Hepatic stellate cell (primary cell): ENCODE measurements around the gene BACE1.
"Not testable (repeated sequence)": the region's sequence is repeated elsewhere in the genome, so short reads cannot be mapped to it uniquely, and the experiment has no call there.

ENCODE experiments used
- DNase-seq: peaks from one replicate; pipeline ENCODE4 v3.0.0; 2011; ENCODE audit warnings: low spot score

BACE1 gene

DNA sequence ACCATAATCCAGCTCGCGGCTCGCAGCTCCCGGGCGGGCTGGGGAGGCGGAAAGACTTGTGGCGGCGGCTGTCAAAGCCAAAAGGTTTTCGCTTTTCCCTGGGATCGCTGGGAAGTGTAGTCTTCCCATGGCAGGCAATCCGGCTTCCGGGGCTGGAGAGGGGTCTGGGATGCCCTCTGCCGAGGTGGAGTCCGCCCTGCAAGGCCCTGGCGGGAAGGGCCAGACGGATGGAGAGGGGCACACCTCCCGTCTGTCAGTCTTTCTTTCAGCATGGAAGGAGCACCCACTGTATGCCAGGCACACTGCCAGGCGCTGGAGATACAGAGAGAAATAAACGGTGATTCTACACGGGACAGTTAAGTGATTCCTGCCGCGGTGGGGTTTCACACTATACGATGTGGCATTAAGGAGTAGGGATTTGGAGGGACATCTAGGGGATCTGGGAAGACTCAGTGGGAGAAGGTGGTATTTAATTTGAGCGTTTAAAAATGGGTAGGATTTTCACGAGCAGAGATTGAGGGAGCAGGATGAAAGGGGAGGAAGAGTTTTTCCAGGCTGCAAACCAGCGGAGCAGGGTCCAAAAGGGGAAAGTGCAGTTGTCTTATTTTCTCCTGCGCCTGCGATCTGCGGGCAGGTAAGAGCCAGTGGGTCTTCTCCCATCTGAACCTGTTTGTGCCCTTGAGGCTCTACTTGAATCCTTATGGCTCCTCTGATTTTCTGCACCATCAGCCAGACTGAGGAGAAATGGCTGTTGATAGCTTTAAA, at the start of gene BACE1:
BACE1 (minus strand) TSS at position 60 of the 765 bp plus-strand sequence. CDS start 461 bp downstream, outside the sequence.
- DNase-seq, result peak; percentile 91

DNA sequence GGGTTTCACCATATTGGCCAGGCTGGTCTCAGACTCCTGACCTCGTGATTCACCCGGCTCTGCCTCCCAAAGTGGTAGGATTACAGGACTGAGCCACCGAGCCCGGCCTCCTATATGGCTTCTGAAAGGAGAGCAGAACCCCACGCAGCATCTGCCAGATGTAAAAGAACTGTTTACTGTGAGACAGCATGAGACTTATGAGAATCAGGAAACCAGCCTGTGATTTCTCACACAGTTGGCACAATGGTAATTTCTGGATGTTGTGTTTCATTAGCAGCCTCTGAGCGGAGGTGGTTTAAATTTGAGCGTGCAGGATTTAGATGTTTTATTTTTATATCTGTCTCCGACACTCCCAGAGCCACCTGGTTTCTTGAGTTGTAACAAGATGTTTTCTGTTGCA, 45.4 kb upstream of the BACE1 start:
- no peak for DNase-seq

DNA sequence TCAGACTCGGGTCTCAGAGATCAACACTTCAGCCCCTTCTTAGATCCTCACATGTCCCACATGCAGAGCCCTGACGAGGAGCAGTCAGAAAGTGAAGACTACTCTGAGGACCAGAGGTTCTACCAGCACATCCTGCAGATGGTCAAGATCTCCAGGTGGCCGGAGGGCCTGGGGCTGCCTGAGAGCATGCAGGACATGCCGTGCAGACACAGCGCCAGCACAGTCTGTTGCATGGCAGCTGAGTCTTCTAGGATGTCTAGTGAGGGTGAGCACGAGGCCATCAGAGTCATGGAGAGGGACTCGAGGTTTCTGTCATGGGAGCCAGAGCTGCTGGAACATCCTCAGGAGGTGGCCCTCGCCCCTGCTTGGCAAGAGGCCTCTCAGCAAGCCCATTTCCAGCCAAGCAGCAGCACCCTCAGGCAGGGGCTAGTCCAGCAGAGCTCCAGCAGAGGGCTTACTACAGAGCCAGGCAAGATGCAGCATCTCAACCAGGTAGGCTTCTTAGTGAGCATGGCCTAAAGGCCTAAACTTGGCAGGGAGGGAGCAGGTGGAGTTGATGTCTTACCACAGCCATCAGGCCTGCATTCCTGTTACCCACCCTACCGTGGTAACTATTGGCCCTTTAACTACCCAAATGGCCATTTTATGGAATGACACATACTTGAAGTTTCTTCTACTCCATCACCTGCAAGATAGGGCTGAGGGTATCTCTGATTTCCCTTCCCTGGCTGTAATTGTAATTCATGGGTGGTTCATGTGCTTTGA, 40.3 kb upstream of the BACE1 start:
- no peak for DNase-seq

DNA sequence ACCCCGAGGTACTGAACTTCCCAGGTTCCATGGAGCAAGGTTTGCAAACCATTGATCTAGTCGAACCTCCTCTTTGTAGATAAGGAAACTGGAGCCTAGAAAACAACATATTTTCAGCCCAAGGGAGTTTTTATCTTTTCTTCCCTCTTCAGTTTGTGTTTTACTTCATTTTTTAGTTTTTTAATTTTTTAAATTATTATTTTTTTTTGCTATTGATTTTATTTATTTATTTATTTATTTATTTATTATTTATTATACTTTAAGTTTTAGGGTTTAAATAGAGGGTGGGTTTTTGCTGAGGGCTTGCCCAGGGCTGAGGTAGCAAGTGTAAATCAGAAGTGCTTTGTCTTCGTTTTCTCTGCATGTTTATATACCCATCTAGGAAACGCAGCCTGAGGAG, 38.5 kb upstream of the BACE1 start:
- no peak for DNase-seq

DNA sequence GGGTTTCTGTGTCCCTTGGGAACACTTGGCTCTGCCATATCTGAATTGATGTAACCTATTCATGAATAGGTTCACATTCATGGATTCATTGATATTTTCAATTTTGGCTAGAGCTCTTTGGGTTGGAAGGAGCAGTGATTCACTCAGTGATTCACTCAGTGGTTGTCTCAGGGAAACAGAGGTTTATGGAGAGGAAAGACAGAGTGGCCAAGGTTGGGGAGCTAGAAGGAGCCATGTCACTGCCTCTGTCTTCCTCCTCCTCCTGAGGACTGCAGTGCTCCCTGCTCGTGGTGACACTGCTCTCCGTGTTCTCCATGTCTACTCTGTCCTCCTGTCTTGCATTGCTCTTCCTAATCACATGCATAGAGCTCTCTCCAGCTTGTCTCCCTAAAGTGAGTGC, 29.0 kb upstream of the BACE1 start:
- no peak for DNase-seq

DNA sequence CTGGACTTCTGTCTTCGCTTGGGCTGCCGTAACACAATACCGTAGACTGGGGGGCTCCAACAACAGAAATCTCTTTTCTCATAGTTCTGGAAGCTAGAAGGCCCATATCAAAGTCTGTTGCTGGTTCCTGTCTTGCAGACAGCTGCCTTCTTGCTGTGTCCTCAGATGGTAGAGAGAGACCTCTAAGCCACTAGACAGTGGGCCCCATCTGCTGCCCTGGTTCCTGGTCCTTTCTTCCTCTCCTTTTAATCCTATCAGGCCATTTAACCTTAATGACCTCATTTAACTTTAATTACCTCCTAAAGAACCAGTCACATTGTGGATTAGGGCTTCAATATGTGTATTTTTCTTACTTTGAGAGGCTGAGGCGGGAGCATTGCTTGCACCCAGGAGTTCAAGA, 21.0 kb upstream of the BACE1 start:
- DNase-seq, result no peak

DNA sequence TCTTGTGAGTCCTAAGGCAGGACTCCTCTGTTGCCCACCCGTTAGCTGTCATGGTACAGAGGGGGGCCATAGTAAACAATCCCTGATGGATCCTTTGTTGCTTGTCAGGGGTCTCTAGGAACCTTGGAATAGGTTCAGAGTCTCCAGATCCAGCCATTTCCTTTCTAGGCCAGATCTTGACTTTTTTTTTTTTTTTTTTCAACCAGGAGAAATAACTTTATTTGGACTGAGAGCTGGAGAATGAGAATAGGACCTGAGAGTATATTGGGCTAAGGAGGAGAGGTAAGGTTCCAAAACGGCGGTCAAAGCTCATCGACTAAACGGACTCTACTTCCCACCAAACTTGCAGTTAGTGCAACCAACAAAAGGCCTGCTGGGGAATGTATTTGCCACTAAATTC, 19.3 kb upstream of the BACE1 start:
- no peak for DNase-seq

DNA sequence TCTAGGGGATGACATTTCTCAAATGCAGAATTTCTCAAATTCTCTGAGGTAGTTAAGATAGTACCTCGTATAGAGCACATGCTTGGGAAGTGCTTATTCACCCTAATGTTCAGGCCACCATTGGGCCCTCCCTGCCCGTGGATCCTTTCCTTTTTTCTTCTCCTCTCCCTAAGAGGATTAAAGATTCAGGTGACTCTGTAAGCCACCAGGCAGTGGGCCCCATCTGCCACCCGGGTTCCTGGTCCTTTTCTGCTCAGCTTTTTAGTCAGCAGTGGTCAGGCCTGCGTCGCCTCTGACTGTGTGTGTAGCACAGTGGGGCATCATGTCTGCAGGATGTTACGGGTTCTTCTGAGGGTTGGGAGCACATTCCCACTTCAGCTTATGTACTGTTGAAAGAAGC, 18.8 kb upstream of the BACE1 start:
- no peak for DNase-seq

DNA sequence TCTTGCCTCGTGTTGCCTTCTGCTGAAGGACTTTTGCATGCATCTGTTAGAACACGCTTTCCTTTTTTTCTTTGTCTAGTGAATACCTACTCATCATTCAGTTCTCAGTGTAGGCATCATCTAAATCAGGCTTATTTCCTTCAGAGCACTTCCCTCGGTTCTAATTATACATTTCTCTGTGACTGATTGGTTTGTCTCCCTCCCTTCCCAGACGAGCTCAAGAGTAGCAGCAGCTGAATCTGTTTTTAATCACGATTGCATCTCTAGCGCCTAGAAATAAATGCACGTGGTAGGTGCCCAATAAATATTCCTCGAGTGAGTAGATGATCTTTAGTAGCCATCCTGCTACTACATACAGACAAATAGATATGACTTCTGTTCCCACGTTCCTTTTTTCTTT, 17.9 kb upstream of the BACE1 start:
- no peak for DNase-seq

DNA sequence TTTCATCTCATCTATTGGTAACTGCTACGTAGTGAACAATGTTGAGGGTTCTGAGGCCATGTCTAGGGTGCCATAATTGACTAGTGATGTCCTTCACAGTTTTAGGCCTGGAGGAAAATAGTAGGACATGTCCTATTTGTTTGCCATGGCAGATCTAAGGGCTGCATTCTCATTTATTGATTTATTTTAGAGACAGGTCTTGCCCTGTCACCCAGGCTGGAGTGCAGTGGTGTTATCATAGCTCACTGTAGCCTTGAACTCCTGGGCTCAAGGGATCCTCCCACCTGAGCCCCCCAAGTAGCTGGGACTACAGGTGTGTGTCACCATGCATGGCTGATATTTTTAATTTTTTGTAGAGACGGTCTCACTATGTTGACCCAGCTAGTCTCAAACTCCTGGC, 16.8 kb upstream of the BACE1 start:
- DNase-seq, result no peak

DNA sequence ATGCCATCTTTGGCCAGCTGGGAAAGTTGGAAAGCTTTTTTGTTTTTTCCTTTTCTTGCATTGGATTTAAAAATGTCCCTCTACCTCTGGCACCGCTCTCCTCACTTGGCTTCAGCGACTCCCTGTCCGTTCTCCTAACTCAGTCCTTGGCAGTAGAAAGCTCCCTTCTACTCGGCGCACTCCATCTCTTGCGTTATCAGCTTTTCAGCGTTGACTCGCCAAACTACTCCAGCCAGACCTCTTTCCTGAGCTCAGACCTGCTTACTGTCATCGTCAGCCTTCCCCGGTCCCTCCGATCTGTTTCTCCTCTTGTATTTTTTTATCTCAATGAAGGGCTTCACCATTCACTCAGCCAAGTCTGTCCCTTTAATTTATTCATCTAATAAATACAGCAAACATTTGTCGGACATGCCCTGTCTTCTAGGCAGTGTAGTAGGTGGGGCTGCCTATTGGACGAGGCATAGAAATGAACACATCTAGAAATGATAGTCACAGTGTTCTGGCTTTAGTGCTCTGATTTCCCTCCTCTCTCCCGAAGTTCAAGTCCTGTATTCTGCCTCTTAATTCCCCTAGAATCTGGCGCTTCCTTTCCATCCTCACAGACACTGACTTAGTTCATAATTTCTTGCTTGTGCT, 12.4 kb upstream of the BACE1 start:
- peak; percentile 32 for DNase-seq

DNA sequence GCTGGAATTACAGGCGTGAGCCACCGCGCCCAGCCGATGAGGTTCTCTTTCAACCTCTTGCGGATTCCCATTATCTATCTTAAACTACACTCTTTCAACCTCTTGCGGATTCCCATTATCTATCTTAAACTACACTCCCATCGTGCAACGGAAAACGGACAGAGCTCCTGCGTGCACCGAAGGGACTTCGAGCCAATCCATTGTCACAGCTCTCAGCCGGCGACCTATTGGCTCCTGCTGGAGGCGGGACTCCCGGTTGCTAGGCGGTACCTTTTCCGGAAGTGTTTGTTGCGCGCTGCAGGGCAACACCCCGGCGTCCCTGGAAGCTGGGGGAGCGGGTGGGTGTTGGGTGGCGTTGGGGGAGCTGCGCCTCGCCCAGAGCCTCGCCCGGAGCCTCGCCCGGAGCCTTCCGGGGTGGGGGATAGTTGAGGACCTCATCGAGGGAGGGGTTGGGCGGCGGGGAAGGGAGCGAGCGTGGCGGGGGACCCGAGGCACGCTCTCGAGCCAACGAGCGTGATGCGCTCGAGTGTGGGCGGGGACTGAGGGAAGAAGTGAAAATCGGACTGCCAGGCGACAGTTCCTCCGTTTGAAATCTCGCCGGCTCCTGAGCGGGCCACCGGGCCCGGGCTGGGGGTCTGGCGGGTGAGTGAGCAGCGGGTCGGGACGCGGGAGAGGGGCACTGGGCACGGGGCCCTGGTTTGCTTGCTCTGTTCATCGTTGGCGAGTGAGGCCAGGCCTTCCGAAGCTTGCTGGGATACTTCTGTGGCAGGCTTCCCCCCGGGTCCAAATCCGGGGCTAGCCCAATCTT, 11.7 kb upstream of the BACE1 start, which contains the start of gene CEP164:
CEP164 (plus strand) TSS at position 288 of the 808 bp plus-strand sequence. CDS start 10,733 bp downstream, outside the sequence.
- peak; percentile 98 for DNase-seq

DNA sequence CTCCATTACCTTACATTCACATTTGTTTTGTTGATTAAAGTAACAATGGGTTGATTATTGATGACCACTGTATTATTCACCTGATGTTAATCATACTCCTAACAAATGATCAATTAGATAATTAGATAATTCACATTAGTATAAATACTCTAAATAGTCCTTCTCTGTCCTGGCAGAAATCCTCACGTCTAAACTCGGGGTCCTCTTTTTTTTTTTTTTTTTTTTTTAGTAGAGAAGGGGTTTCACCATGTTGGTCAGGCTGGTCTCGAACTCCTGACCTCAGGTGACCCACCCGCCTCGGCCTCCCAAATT, 11.2 kb upstream of the BACE1 start:
- DNase-seq, result not testable (repeated sequence)

DNA sequence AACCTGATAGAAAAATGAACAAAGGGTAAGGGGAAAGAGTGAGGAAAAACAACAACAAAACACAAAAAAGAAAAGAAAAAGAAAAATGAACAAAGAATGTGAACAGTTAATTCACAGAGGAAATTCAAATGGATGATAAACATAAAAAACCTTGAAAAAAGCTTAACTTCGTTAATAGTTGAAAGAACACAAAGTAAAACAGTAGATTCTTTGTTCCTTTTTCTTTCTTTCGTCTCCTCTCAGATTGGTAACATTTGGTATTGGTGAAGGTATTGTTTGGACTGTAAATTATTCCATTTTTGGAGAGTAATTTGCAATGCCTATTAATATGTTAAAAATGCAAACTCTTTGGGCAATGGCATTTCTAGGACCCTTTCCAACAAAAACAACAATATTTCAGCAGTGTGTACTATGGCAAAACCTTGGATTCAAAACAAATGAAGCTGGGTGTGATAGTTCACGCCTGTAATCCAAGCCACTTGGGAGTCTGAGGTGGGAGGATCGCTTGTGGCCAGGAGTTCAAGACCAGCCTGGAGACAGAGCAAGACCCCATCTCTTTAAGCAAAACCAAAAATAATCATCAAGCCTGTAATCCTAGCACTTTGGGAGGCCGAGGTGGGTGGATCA, 3.3 kb upstream of the BACE1 start:
- no peak for DNase-seq

DNA sequence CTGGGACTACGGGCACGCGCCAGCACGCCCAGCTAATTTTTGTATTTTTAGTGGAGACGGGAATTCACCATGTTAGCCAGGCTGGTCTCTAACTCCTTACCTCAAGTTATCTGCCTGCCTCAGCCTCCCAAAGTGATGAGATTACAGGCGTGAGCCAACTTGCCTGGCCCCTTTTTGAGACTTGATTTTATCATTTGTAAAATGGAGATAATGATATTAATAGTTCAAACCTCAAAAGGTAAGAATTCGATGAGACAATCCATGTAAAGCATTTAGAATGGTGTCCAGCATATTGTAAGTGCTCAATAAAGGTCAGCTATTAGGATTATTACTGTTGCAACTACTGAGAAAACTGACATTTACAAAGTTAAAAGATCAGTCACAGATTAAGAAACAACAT, 2.7 kb upstream of the BACE1 start:
- DNase-seq, result no peak

DNA sequence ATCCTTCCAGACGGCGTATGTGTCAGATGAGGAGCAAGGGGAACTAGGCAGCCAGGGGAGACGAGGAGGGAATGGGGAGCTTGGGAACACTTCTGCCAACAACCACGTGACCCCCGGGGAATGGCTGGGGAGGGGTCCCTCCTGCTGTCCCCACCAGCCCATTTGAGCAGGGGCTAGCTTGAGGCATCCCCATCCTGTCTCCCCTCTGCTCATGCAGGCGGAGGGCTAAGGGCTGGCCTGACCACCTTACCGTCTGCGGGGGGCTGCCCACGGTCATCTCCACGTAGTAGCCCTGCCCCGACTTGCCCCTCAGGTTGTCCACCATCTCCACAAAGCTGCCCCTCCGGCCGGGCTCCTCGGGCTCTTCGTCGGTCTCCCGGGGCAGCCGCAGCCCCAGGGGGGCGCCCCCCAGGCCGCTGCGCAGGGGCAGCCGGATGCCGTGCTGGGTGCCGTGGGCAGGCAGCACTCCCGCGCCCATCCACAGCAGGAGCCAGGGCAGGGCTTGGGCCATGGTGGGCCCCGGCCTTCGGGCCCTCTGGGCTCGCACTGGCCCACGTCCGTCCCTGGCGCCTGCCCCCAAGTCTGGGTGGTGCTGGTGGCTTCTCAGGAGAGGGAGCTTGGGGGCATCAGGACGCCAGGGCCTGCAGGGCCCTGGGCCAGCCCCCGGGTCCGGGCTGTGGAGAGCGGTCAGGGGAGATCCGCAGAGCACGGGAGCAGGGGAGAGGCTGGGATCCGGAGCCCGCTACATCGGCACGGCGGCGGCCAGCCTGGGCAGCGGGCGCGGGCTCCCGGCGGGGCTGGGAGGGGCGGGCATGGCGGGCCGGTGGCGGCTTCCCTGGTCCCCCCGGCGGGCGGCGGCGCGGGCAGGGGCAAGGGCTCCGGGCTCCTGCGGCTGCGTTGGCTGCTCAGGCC, 515 bp downstream of the BACE1 start:
- DNase-seq, result peak; percentile 26

DNA sequence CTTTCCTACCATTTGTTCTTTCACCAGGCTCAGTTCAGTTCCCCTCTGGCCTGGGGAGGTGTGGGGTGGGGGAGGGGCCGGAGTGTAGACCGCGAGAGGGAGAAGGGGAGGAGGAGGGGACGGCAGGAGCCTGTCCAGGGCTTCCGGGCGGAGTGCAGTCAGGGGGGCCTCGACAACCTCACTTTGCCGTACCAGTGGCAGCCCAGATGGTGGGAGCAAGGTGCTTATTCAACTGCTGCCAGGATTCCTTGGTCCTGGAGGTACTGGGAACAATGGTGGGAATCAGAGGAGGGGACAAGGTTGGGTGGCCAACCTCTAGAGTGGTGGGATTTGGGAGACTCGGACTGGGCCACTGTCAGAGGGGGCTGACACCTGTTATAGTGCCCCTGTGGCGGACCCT, 1.2 kb downstream of the BACE1 start:
- no peak for DNase-seq

DNA sequence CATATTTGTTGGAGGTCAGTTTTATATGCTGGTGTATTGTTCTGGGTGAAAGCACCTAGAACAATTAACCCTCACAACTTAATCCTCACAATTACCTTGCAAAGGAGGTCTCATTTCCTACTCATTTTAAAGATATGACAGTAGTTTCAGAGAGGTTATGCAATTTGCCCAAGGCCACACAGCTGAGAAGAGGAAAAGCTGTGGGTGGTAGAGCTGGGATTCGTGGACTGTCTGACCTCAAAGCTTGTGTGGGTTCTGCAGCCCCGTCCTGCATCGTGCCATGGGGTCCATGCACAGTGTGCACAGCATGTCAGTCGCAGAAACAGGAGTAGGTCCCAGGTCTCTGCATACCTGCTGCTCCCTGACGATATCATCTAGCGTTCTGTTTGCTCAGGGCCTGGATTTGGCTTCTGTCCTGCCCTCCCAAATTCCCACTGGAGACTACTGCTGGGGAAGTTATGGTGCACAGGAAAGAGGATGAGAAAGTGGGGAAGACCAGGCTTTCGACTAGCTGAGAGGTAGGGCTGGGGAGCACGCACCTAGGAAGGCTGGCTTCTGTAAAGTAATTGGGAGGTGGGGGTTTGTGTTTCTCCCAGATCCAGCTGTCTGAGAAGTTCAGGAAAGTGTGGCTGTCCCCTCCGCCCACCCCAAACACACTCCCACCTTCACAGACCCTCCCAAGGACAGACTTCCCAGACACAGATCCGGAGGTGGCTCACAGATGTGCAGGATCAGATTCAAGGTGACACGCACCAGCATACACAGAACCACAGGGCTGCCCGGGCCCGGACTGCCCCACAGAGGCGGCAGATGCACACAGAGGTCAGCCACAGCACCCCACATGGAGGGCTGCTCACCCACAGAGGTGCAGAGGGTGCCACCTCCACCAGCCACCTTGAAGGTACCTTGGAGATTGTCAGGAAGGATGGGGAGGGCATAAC, 2.0 kb downstream of the BACE1 start:
- no peak for DNase-seq

DNA sequence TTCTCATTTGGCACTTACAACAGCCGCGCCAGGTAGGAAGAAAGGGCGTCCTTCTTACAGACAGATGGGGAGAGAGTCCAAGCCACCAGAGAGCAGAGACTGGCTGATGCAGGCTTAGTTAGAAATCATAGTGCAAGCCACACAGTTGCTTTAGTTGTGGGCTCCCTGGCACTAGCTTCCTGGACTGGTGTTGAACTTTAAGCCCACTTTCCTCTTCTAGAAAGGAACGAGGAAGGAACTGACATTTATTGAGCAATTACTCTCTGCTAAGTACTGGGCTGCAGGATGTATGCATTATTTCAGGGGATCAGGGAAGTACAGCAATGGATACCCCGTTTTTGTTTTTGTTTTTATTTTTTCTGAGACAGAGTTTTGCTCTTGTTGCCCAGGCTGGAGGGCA, 3.0 kb downstream of the BACE1 start:
- no peak for DNase-seq

DNA sequence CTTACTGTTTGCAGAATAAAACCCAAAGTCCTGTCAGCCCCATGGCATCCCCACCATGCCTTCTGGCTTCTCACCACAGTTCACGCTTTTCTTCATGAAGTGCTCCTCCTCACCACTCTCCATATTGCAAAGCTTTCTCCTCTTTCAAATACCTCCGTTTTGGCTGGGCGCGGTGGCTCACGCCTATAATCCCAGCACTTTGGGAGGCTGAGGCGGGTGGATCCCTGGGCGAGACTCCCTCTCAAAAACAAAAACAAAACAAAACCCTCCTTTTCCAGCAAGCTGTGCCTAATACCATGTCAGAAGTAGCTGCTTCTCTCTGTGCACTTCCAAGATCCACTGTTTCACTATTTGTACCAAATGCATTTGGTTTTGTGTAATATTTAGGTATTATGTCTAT, 6.7 kb downstream of the BACE1 start:
- no peak for DNase-seq
